ENCODE results near the gene ZFAND6.
"Not testable (repeated sequence)": the region's sequence is repeated elsewhere in the genome, so short reads cannot be mapped to it uniquely, and the experiment has no call there.

The ZFAND6 gene

DNA sequence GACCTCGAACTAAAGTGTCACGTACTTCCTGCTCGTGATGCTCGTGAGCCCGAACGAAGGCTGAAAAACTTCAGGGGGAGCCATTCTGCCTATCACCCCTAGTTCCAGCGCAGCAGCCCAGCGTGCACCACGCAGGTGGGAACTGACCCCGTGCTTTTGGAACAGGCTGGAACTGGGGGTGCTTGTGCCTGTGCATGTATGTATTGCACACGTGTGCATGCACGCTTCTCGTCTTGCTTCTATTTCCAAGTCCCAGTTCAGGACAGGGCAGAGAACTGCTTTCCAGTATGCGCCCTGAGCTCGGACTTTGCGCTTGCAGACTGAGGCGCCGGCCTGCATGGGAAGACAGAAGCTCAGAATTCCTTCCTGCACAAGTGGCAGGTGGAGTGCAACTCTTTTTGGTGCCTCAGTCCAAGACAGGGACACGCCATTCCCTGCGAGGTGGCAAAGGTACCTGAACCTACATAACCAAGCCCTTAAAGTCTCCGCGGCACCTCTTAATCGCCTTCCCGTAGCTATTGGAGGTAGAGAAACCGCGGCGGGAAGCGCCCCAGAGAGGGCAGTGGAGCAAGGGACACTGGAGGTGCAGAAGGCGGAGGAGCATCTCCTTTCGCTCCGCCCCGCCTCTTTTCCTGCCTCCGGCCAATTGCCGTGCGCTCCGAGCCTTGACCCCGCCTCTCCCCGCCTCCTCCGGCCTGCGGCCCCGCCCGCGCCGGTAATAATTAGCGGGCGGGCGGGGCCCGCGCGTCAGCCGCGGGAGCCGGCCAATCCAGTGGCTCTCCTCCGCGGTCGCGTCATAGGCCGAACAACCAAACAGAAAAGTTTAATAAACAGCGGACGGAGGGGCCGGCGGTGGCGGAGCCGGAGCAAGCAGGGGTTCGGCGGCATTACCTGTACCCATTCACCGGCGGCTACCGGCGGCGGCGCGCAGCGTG is at the start of gene ZFAND6:
TSS of gene ZFAND6 (plus strand) at position 826 of the 935 bp plus-strand sequence. CDS start 60,669 bp downstream, outside the sequence.
- peak; percentile 84 to 93 for DNase-seq (ENCODE audit: low read depth in 2 of 2)

DNA sequence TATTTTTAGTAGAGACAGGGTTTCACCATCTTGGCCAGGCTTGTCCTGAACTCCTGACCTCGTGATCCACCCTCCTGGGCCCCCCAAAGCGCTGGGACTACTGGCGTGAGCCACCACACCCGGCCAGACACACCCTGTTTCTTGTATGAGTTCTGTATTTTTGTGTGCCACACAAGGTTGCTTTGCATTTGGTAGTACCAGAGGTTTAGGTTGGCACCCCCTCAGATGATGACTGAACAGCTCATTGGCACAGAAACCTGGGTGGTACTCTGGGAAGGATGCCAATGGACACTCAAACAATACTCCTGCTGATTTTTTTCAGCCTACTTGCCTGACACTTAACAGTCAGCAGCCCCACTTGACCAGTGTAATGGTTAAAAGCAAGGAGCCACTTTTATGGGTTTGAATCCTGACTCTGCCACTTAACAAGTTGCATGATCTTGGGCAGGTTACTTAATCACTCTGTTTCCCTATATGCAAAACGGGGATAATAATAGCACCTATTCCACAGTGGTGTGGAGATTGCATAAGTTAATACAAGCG is 49.3 kb upstream of the ZFAND6 start:
- no peak for DNase-seq (ENCODE audit: low read depth in 2 of 2)

DNA sequence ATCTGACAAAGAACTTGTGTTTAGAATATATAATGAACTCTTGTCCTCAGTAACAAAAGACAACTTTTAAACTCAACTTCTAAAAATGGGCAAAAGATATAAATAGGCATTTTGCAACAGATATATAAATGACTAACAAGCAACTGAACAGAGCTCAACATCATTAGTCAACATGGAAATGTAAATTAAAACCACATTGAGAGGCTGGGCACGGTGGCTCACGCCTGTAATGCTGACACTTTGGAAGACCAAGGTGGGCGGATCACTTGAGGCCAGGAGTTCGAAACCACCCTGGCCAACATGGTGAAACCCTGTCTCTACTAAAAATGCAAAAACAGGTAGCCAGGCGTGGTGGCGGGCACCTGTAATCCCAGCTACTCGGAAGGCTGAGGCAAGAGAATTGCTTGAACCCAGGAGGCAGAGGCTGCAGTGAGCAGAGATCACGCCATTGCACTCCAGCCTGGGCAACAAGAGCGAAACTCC is 48.4 kb upstream of the ZFAND6 start:
- DNase-seq (ENCODE audit: low read depth in 2 of 2) = not testable (repeated sequence)

DNA sequence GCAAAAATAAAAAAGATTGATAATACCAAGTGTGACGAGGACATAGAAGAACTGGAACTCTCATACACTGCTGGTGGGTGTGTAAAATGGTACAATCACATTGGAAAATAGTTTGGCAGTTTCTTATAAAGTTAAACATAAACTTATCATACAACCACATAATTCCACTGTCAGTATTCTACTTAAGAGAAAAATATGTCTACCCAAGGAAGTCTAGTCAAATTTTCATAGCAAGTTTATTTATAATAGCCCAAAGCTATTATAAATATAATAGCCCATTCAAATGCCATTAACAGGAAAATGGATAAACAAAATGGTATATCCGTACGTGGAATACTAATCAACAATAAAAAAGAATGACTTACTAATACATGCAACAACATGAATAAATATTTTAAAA is 47.9 kb upstream of the ZFAND6 start:
- DNase-seq (ENCODE audit: low read depth in 2 of 2) = no peak

DNA sequence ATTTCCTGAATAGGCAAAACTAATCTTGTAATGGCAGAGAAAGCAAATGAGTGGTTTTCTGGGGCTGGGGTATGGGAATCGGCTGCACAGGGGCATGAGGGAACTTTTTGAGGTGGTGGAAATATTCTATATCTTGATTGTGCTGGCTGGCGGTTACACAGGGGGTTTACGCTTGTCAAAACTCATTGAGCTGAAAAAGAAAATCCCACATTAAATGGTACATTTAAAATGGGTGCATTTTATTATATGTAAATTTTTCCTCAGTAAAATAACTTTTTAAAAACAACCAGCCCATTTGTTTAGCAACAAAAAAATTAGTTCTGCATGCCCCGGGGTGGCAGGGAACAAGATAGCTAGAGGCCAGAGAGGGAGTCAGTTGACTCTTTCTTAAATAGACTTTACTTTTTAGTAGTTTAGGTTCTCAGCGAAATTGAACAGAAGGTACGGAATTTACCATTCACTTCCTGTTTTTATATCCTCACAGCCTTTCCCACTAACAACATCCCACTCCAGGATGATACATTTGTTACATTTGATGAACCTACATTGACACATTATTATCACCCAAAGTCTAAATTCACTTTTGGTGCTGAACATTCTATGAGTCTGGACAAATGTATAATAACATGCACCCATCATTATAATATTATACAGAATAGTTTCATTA is 47.3 kb upstream of the ZFAND6 start:
- no peak for DNase-seq (ENCODE audit: low read depth in 2 of 2)

DNA sequence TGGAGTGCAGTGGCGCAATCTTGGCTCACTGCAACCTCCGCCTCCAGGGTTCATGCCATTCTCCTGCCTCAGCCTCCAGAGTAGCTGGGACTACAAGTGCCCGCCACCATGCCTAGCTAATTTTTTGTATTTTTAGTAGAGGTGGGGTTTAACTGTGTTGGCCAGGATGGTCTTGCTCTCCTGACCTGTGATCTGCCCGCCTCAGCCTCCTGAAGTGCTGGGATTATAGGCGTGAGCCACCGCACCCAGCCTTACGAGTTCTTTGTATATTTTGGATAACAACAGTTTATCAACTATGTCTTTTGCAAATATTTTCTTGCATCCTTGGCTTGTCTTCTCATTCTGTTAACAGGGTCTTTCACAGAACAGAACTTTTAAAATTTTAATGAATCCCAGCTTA is 45.3 kb upstream of the ZFAND6 start:
- not testable (repeated sequence) for DNase-seq (ENCODE audit: low read depth in 2 of 2)

DNA sequence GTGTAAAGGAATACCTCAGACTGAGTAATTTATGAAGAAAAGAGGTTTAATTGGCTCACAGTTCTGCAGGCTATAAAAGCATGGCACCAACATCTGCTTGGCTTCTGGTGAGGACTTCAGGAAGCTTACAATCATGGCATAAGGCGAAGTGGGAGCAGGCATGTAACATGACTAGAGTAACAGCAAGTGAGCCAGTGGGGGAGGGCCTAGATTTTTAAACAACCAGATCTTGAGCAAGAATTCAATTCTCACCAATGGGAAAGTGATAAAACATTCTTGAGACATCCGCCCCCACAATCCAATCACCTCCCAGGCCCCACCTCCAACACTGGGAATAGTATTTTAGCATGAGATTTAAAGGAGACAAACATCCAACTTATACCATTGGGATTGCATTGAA is 44.3 kb upstream of the ZFAND6 start:
- no peak for DNase-seq (ENCODE audit: low read depth in 2 of 2)

DNA sequence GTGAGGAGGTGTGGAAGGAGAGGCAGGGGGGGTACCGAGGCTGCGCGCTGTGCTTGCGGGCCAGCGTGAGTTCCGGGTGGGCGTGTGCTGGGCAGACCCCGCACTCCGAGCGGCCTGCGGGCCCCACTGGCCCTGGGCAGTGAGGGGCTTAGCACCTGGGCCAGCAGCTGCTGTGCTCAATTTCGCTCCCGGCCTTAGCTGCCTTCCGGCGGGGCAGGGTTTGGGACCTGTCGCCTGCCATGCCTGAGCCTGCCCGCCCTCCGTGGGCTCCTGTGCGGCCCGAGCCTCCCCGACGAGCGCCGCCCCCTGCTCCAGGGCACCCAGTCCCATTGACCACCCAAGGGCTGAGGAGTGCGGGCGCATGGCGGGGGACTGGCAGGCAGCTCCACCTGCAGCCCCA is 43.0 kb upstream of the ZFAND6 start:
- not testable (repeated sequence) for DNase-seq (ENCODE audit: low read depth in 2 of 2)

DNA sequence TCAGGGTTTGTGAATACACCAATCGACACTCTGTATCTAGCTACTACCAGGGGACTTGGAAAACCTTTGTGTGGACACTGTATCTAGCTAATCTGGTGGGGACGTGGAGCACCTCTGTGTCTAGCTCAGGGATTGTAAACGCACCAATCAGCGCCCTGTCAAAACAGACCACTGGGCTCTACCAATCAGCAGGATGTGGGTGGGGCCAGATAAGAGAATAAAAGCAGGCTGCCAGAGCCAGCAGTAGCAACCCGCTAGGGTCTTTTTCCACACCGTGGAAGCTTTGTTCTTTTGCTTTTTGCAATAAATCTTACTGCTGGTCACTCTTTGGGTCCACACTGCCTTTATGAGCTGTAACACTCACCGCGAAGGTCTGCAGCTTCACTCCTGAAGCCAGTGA is 42.3 kb upstream of the ZFAND6 start:
- DNase-seq (ENCODE audit: low read depth in 2 of 2) = not testable (repeated sequence)

DNA sequence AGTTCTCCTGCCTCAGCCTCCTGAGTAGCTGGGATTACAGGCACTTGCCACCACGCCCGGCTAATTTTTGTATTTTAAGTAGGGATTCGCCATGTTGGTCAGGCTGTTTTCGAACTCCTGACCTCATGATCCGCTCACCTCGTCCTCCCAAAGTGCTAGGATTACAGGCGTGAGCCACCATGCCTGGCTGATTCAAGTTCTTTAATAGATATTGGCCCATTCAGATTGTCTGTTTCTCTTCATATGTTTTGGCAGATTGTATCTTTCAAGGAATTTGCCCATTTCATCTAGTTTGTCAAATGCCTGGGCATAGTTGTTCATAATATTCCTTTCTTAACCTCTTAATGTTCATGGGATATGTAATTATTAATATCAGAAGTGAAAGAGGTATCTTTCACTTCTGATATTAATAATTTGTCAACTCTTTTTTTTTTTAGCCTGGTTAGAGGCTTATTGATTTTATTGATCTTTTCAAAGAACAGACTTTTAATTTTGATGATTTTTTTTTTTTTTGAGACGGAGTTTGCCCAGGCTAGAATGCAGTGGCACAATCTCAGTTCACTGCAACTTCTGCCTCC is 40.2 kb upstream of the ZFAND6 start:
- DNase-seq (ENCODE audit: low read depth in 2 of 2) = no peak

DNA sequence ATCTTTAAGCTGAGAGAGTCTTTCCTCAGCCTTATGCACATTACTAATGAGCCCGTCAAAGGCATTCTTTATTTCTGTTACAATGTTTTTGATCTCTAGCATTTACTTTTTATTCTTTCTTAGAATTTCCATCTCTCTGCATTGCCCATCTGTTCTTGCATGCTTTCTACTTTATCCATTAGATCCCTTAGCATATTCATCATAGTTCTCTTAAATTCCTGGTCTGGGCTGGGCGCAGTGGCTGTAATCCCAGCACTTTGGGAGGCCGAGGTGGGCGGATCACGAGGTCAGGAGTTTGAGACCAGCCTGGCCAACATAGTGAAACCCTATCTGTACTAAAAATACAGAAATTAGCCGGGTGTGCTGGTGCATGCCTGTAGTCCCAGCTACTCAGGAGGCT is 39.3 kb upstream of the ZFAND6 start:
- not testable (repeated sequence) for DNase-seq (ENCODE audit: low read depth in 2 of 2)

DNA sequence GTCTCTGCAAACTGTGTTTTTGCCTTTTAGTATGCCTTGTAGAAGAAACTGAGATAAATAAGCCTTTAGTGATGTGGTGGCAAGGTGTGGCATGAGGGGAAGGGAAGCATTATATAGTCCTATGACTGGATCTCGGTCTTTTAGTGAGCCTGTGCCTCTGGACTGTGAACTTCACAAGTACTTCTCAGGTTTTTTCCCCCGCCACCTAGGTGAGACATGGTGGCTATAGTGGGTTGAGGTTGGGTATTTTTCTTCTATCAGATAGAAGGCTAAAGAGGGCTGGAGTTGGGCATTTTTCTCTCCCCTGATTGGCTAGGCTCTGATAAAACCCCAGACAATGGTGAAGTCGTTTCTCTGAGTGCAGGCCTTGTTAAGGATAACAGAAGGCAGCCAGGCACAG is 38.7 kb upstream of the ZFAND6 start:
- no peak for DNase-seq (ENCODE audit: low read depth in 2 of 2)

DNA sequence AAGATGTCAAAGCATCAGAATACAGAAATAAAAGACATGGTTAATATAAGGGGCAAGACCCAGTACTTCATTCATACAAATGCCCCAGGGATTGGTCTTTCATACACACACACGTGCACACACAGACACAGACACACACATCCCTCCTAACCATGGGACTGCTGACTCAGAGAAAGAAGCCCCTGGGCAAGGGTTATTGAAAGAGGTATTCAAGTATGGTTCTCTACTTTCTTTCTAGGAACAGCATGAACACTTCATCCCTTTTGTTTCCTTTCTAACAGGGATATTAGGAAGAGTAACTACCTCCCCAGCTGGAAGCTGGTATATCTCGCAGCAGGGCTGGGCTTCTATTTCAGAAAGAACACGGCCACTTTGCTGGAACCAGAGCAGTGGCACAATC is 33.2 kb upstream of the ZFAND6 start:
- no peak for DNase-seq (ENCODE audit: low read depth in 2 of 2)

DNA sequence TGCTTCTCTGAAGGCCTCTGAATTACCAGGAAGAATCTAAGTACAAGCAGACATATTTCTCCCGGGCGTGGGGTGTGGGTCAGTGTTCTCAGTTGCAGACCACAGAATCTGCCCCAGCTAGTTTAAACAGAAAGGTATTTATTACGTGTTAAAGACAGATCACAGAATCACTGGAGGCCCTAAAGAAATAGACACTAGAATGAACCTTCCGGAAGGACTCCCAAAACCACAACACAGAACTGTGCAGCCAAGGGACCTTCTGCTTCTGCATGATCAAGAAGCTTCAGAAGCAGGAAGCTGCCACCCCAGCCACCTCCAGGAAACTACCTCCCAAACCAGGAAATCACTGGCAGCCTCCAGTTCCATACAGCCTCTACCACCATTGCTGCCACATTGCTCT is 32.7 kb upstream of the ZFAND6 start:
- DNase-seq (ENCODE audit: low read depth in 2 of 2) = no peak

DNA sequence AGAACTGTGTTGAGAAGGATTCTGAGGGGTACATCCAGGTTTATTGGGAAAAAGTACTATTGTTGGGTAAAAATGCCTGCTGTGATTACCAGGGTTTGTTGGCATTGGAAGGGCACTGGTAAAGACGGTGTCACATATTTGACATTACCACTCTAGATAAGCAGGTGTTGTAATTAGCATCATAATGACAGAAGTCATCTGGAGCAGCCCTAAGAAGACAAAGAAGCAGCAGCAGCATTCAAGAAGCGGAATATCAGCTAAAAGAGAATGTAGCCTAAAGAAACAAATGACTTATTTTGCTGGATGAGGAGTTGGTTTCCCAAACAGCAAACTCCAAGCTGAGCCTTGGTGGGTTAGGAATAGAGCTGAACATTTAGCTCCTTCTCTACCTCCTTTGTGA is 30.5 kb upstream of the ZFAND6 start:
- no peak for DNase-seq (ENCODE audit: low read depth in 2 of 2)

DNA sequence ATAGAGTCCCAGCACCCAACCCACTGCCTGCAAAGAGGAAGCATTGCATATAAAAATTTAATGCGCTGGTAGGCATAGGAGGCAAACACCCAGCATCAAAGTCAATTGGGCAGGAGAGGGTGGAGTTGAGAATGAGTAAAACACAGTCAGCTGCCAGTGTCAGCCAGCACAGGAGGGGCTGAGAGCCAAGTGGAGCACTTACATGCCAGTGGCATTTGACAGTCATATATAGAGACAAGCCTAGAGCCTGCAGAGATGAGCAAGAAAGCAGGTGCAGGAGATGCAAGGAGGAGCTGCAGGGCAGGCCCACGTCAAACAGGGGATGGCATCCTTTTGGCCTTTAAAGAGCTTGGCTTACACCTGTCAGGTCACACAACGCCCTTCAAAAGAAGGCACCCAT is 27.6 kb upstream of the ZFAND6 start:
- DNase-seq (ENCODE audit: low read depth in 2 of 2) = no peak

DNA sequence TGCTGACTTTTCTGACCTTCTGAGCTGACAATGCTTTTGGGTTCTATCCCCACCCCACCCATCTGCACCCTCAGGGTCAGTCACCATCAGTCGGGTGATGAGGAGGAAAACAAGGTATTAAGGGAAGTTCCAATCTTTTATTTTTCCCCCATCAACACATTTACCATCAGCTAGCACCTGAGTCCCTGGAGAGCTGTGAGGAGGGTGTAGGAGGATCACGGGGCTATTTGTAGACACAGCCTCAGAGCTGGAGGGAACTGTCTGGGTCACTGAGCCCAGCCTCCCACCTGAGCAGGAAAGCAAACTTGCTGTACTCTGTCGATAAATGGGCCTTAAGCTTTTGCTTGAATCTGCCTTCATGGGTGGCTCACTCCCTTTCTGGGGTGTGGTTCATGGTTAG is 24.8 kb upstream of the ZFAND6 start:
- no peak for DNase-seq (ENCODE audit: low read depth in 2 of 2)

DNA sequence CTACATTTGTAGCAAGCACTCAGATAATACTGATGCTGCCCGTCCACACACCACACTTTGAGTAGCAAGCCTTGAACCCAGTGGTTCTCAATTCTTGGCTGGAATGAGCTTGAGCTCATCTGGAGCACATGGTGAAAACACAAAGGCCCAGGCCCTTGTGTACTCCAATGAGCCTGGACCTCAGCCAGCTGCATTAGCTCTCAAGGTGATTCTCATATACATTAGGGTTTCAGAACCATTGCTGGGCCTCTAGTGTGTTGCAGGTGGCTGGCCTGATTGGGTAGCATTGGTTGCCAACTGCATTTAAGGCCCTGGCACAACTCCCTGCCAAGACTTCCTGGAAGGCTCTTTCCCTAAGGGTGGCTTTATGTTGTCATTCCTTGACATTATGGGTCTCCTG is 23.4 kb upstream of the ZFAND6 start:
- no peak for DNase-seq (ENCODE audit: low read depth in 2 of 2)

DNA sequence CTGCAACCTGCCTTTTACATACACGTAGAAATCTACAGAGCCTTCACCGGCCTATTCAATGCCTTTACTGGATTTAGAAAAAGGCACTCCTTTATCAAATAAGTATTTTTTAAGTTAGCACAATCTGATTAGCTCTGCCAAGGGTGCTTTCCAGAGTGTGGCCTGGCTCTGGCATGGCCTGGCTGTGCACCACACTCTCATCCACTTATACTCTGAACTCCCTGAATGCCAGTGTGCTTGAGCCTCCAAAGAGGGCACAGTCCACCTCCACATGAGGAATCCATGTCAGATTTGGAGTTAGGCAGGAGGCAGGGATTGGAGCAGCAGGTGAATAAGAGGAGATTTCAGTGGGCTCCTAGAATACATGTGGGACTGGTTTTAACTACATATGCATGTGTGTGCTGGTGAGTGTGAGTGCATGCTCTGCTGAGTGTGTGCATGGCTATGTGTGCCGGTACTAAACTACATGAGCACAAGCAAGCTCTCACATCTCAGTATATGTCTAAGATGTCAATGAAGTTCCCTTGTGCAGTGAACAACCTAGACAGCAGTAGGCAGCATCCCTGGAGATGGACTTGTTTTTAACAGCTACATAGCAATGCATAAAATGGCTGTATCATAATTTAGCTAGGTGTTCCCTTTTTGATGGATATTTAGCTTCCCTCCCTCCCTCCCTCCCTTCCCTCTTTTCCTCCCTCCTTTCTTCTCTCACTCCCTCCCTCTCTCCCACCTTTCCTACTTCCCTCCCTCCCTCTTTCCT is 17.8 kb upstream of the ZFAND6 start:
- DNase-seq (ENCODE audit: low read depth in 2 of 2) = no peak

DNA sequence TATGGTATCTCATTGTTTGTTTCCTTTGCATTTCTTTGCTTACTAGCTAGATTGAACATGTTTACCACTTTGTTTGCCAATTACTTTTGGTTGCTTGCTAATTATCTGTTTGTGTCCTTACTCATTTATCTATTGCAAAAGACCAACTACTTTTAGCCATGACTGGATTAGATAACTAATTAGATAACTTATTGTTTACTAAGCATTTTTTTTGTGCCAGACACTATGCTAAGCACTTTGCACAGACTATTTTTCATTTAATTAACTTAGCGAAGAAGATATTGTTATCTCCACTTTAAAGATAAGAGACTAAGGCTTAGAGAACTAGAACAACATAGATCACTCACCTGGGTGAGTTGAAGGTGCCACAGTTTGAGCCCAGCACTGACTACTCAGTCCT is 16.9 kb upstream of the ZFAND6 start:
- DNase-seq (ENCODE audit: low read depth in 2 of 2) = no peak

DNA sequence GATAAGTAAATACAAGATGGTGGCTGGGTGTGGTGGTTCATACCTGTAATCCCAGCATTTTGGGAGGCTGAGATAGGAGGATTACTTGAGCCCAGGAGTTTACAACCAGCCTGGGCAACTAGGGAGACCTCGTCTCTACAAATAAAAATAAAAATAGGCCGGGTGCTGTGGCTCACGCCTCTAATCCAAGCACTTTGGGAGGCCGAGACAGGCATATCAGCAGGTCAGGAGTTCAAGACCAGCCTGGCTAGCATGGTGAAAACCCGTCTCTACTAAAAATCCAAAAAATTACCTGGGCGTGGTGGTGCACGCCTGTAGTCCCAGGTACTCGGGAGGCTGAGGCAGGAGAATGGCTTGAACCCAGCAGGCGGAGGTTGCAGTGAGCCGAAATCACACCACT is 14.3 kb upstream of the ZFAND6 start:
- DNase-seq (ENCODE audit: low read depth in 2 of 2) = not testable (repeated sequence)

DNA sequence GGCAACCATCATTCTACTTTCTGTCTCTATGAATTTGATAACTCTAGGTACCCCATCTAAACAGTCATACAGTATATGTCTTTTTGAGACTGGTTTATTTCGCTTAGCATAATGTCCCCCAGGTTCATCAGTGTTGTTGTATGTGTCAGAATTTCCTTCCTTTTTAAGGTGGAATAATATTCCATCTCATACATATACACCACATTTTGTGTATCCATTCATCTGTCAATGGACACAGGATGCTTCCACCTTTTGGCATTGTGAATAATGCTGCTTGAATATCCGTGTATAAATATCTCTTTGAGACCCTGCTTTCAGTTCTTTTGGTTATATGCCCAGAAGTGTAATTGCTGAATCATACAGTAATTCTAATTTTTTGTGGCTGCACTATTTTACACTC is 10.4 kb upstream of the ZFAND6 start:
- no peak for DNase-seq (ENCODE audit: low read depth in 2 of 2)

Data from stimulated activated CD8-positive, alpha-beta memory T cell treated with anti-CD3 and anti-CD28 coated beads, Interleukin-7, amount 100 ng/mL, for 4 hours (primary cell).